ENCODE data around the gene LURAP1L.
A peak's percentile ranks its signal among the peaks of the same experiment; 100 is the strongest.

Gene LURAP1L, protein sequence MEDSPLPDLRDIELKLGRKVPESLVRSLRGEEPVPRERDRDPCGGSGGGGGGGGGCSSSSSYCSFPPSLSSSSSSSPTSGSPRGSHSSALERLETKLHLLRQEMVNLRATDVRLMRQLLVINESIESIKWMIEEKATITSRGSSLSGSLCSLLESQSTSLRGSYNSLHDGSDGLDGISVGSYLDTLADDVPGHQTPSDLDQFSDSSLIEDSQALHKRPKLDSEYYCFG

DNA sequence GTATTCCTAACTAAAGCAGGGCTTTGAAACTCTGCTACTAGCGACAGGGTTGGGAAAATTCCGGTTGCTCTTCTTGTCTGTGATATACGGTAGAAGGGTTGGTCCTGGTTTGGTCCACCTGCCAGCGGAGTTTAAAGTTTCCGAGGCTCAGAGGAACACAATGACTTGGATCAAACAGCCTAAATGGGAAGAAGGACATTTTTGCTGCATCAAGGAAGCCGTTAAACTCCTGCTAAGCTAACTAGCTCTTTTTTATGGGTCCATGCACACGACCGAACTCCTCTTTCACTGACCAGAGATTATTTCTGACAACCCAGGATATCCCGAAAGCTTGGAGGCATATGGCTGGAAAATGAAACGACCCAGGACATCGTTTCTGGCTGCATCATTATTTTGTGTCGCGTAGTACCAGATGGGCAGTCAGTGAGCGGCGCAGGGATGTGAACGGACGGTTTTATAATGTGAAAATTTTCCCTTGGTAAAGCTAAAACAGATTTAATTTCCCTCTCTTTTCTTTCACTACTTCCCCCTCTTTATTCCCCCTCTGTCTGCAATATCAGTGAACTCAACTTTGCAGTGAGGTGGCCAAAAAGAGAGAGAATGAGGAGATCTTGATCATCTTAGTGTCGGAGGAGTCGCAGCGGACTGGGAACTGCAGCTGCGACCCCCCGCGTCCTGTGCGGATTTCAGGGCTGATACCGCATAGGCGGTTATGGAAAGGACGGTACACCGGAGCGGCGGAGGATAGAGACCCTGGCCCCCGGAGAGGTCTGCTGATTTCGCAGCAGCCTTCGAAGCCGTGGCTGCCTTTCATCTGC lies at the start of gene LURAP1L:
TSS of gene LURAP1L (plus strand) at position 160 of the 818 bp plus-strand sequence. CDS start 696 bp downstream, outside the sequence.
- DNase-seq = no peak

DNA sequence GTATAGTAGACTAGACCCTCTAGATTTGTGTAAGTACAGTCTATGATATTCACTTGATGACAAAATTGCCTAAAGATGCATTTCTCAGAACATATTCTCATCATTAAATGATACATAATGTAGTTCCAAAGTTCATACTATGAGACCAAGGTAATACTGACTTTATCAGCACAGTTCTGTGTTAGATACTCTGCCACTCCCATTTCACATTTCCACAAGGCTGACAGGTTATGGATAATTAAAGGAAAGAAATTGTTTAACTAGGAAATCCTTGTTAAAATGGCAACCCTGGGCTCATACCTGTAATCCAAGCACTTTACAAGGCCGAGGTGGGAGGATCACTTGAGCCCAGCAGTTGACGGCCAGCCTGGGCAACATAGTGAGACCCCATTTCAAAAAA lies 48.0 kb upstream of the LURAP1L start:
- no peak for DNase-seq

DNA sequence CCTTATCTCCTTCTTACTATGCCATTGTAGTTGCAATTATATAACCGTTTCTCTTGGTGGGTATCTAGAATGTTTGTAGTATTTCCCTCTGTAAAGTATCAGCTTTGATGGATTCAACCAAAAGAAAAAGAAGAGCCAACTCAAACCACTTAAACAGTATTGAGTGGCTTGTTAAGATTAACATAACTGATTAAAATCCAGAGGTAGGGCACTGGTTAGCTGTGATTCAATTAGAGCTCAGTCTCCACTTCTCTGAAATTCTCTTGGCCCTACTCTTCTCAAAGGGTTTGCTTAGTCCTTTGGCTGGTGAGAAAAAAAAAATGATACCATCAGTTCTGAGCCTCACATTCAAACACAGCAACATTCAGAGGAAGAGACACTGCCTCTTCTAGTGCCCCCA lies 44.6 kb upstream of the LURAP1L start:
- DNase-seq = no peak

DNA sequence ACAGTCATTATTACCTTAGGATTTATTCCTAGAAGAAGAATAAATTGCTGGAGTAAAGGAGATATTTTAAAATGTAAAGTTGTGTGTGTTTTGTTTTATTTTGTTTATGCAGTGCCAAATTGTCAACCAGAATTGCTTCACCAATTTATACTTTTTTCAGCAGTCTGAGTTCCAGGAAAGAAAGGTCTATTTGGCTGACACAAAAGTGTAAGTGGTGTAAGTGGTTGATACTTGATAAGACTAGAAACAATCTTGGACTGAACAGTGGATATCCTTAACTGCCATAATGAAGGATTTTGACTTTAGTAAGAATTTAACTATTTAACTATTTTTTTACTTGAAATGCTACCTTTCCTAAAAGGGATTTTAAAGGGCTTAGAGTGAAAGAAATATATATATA lies 43.9 kb upstream of the LURAP1L start:
- DNase-seq = no peak

DNA sequence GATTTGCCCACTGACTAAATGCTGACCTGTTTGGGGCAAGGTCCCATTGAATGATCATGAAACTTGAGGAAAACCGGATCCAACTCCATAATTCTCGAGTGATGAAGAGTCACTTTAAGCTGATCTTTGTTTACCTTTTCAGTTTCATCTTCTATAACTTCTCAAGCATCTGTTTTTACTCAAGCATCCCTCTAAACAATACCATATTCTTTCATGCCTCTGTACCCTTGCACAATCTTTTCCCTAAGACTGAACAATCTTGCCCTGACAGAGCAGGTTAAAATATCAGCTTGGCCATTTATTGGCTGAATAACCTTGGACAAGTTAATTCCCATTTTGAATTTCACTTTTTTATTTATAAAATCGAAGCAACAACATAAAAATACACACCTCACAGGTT lies 41.8 kb upstream of the LURAP1L start:
- DNase-seq = no peak

DNA sequence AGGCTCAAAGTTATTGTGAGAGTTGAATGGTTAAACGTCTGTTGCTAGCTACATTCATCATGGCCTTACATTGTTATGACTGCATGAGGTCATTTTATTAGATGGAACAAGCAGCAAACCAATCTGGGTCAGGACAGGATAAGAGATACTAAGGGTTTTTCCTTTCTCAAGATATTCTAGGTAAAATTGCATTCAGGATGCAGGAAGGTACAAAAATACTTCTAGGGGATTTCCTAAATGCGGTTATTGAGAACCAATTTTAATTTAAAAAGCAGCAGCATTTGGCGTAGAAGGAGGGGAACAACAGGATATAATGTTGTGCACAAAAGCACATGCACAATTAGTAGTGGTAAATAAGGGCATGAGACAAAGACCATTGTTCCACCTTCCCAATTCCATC lies 39.2 kb upstream of the LURAP1L start:
- no peak for DNase-seq

DNA sequence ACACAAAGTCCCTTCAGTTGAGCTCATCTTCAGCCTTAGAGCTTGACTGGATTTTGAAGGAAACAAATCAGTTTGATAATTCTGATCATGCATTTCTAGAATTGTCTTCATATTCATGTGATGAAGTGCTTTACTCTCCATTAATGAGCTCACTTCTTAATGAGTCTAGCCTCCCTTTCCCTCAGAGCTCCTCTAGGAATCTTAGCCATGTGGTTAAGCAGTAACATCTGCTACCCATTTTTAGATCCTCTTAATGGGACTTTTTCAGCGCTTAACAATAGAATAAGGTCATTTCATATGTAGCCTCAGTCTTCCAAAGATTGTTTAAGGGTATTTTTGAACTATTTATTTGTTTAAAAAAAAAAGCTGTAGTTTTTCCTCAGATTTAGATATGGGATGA lies 36.9 kb upstream of the LURAP1L start:
- DNase-seq = no peak

DNA sequence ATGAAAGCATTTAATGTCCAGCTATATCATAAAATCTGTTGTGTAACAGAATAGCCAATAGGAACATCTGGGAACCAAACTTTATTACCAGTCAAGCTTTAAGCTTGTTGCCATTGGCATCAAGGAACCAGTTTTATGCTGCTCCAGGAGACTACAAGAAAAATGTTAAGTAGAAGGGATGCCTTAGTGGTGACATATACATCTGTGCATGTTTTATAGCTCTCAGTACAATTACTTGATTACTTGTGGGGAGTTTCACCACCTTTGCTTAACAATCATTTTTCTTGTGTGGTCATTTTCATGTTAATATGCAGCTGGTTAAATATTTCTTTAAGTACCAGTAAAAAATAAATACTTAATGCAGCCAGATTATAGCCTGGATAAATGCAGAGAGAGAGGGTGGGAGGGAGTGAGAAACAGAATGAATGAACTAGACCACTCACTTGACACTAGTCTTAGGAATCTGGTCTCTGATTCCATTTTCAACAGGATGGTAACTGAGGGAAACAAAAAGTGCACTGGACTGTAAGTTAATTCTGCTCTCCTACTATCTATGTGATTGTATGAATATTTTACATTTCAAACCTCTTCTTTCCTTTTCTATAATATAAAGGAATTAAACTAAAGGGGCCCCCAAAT lies 35.7 kb upstream of the LURAP1L start:
- no peak for DNase-seq

DNA sequence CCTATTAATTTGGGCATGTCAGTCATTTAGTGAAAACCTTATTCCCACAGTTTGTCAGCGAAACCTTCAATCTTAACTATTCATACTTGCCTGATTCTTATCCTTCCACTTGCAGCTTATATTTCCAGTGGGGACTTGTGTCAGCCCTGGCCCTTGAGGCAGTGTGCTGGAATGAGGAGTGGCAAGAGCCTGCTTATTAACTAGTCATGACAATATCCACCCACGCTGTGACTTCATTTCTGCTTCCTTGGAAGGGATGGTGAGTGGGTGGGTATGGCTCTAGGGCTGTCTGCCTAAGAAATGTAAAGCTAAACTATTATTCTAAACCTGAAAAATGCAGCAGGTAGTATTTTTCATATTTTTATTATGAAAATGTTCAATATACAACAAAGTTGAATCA lies 34.0 kb upstream of the LURAP1L start:
- no peak for DNase-seq

DNA sequence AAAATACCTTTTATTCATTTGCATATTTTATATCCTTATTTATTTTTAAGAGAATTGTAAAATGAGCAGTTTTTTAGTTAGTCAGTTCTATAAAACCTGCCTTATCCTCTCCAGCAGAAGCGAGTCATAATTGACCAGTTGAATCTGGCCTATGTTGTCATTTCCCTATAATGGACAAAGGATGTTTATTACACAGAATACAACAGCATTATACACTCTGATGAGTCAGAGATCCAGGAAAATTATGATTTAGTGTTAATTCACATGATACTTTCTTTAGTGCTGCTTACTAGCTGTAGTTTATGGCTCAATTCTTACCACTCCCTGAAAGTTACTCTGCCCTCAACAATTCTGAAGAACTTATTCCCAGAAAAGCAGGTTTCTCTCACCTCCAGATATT lies 26.8 kb upstream of the LURAP1L start:
- no peak for DNase-seq

DNA sequence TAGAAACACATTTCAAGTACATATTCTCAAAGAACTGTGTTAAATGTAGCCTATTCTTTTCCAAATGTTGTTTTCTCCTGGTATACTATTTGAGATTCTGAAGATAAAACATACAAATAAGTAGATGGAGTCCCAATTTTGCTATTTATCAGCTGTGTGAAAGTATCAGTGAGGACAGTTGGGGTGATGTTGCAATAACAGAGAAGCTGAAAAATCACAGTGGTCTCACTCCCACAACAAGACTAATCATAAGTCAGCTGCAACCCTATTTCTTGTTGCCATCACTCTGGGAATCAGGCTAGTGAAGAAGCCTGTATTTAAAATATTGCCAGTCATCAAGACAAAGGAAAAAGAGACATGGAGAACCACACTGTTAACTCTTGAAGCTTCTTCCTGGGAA lies 25.9 kb upstream of the LURAP1L start:
- no peak for DNase-seq

DNA sequence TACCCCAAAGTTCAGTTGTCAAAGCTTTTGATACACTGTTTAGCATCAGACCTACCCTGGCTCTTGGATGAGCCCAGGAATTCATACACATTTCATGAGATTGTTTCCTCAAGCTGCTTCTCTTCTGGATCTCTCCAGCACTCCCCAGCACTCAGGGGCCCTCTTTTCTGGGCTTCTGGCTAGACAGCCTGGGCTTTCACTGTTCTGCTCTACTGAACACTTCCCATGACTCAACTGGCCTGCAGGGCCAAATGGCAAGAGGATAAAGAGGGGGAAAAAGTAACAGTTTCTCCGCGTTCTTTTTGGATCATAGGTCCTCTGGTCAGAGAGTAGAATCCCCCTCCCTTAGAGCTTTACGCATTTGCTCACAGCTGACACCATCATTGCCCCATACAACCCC lies 20.9 kb upstream of the LURAP1L start:
- no peak for DNase-seq

DNA sequence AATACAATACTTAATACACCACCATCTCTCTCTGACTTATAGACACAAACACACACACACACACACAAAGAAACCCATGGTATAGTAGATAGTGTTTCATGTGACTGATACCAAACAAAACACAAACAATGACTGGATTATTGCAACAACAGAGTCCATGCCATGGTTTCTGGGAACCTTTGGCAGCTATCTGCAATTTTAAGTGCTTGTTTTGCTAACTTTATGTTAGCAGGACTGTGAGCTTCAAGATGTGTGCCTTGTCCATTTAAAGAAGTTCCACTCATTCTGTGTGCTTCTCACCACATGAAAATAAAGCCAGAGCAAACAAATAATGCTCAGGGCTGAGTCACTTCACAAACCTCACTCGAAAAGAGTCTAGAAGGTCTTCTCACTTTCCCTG lies 15.1 kb upstream of the LURAP1L start:
- no peak for DNase-seq

DNA sequence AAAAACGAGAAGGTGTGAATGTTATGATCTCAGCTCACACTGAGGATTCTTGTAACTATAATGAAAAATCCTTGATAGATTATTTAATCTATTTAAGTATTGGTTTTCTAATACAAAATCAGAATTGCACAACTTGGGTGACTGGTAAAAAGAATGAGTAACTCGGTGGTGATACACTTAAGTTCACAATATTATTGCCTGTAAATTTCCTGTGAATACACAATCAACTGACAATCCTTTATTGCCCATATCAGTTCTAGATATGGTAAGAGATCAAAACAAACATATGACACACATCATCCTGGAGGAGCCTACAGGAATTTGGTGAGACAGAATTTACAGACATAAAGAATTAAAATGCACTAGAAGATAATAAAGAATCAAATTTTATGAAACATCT lies 14.1 kb upstream of the LURAP1L start:
- no peak for DNase-seq

DNA sequence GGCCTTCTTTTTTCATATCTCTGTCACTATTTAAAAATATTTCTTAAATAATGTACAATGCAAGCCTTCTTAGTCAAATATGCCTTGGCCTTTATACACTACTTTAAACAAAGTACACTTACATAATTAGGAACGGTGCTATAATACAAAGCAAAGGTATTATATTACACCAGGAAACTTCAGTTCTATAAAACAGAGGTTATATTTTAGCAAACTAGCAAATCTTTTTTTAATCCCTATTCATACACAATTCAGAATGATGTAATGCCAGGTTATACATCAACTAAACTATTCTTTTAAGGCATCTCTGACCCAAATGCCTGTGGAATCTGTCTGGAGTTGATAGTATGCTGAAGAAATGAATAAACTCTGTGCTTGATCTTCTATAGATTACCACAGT lies 10.7 kb upstream of the LURAP1L start:
- no peak for DNase-seq

DNA sequence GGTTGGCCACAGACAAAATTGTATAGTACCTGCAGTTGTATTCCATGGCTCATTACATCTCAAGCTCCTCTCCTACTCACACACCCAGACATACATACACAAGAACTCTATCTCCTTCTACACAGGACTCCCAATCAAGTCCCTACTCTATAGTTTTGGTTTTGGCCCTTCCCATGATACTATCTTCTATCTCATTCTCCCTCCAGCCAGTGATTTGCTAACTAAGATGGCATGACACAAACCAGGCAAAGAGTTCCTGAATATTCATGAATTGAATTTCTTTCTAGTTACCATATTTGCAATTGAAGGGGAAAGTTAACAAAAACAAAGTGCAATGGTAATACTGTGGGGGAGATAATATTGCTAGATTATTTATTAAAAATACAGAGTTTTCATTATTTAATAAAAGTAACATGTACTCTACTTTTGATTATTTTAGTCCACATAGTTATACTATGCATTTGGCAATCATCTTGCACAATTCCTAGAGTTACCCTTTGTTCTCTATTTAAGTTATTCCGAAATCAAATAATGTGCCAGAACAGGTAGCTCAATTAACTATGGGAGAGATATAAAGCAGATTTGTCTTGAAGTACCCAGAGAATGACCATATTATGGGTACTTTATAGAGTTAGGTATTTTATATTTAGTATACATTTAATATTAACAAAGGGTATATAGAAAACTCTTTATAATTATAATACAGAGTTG lies 9.6 kb upstream of the LURAP1L start:
- no peak for DNase-seq

DNA sequence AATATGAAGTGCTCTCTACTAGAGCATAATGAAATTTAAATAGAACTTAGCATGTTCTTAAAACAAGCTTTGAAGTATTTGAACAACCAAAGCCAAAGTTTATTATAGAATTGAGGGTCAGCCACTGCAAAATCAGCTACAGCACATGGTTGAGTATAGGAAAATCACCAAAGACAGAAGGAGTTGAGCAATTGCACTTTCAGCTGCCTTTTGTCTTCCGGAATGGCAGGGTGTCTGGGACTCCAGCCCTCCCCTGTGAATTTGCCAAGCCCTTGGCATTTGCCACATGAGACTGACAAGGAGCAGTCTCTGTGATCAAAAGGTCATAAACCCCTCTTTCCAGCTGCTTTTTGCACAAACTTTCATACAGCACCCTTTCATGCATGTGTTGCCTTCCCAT lies 8.5 kb upstream of the LURAP1L start:
- DNase-seq = no peak

DNA sequence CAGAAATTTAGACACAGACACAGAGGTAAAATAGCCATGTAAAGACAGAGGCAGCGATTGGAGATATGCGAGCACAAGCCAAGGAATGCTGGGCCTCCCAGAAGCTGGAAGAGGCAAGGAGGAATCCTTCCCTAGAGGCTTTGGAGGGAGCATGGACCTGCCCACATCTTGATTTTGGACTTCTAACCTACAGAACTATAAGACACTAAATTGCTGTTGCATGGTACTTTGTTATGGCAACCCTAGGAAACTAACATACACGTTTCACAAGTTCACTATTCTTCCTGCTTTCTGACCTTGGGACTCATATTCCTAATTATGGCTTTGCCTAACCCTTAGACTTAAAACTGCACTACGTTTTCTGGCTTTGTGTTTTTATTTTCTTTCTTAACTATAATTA lies 4.6 kb upstream of the LURAP1L start:
- DNase-seq = no peak

DNA sequence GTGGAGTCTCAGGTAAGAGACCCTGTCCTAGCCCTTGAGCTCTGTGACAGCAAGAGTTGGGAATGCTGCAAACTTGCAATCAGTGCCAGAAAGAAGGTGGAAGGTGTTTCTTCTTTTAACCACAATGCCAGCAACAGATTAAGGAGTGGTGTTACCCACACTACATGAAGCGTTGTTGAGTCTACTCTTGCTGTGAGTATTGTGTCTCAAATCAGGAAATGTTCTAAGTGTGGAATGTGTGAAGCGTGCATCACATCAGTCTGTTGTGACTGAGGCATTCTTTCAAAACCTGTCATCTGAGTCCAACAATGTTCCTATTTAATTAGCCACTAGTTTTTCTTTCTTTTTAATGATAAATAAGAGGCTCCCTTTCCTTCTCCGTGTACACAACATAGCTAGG lies 2.9 kb upstream of the LURAP1L start:
- no peak for DNase-seq

DNA sequence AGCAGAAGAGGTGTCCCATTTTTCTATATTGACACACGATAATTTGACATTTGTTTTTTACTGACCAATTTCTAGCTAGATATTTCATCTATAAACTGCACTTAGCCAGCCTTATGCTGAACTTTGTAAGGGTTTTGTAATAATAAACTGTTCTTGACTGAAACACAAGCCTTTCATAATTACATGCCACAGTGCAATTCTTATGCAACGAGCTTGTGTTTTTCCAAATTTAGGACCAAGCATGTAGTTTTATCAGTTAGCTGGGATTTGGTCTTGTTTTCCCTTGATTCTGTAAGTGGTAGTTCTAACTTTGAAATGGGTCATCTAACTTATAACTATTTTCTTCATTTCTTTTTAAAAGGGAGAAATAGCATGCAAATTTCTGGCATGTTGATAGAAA lies 1.3 kb upstream of the LURAP1L start:
- no peak for DNase-seq

DNA sequence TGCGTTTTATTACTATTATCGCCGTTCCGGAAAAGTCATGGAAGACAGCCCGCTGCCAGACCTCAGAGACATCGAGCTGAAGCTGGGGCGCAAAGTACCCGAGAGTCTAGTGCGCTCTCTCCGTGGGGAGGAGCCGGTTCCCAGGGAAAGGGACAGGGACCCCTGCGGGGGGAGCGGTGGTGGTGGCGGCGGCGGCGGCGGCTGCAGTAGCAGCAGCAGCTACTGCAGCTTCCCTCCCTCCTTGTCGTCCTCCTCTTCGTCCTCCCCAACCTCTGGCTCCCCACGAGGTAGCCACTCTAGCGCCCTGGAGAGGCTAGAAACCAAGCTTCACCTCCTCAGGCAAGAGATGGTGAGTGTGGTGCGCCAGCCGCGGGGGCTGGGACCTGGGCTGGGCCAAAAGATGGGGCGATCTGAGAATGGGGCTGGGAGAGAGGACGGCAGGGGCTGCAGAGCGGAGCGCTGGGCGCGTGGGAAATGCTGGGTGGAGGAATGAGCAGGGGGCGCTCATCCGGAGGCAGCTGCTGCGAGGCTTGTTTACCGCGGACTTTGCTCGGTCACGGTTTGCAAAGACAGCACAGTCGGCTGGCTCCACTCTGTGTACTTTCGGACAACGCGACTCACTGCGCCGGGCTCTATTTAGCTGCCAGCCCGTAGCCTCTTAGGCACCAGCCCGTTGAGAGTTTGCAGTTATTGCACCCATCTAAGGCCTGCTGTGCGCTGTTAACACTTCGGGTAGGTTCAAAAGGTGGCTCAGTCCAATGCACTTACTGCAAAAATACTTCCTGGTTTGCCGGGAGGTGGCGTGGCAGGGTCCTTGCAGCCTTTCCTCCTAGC lies 1.1 kb downstream of the LURAP1L start:
- peak; percentile 27 for DNase-seq

DNA sequence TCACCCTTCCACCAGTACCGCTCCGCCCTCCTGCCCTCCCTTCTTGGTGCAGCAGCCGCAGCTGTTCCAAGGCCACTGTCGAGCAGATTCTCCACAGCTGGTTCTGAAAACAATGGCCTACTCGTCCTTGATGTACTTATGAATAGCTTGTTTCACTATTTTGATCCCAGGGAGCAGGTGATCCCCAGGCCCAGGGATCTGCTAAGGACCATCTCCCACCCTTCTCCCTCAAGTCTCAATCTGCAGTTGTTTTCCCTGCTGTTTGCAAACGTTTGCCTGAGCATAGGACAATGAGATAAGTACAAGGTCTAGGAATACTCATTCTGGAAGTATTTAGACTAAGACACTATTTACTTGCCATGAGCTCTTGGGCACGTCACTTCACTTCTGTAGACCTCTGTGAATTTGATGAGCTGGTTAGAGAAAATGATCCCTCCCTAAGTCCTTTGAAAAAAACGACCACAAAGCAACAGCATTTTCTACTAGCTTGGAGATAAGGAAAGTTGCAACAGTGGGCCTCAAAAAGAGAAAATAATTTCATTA lies 1.8 kb downstream of the LURAP1L start:
- no peak for DNase-seq
